HepG2 (cell line): ENCODE data around the gene JPT2. TPM values are rescaled to one million over a fixed set of nuclear protein-coding genes. Genes with fewer than 3 reads are reported as not detected.
"Not testable (repeated sequence)": the region's sequence is repeated elsewhere in the genome, so short reads cannot be mapped to it uniquely, and the experiment has no call there.

Source experiments
- ATAC-seq: fragments of 200-7000 bp; cut with Tn5 transposase; 3 replicates; pipeline ENCODE4 v1.9.1; 2020; ENCODE audit warnings: mild to moderate bottlenecking, moderate library complexity
- BruUV-seq: library from RNA; stranded (reverse); fragments of 400-500 nt; replicated peaks from 2 replicates; lab custom pipeline; 2021; lab: Mats Ljungman, UMichigan
- CTCF ChIA-PET: fragments of 300-600 bp; formaldehyde crosslinking; extraction: SDS; loops from one replicate; lab custom pipeline; 2021; ENCODE audit warnings: low total read pairs, inconsistent platforms, low intra/inter-chr PET ratio; lab: Yijun Ruan, JAX
- POLR2A ChIA-PET: fragments of 350-600 bp; sonication (Branson Sonifier 250); formaldehyde crosslinking; loops from one replicate; lab custom pipeline; 2020; ENCODE audit warnings: antibody characterized with exemption, inconsistent platforms; lab: Yijun Ruan, JAX
- DNase-seq: peaks from one replicate; pipeline ENCODE4 v3.0.0-alpha.2; 2015; ENCODE audit warnings: low spot score
- FAIRE-seq: peaks from 3 replicates; lab custom pipeline; 2011; peaks lifted over from hg19 to GRCh38; lab: Jason Lieb, UNC
- H2AFZ ChIP-seq: one replicate; pipeline ENCODE4 v1.6.1; 2011; ENCODE audit warnings: low read length, inconsistent platforms
- H3K27ac ChIP-seq: fragments of 300-600 bp; 3 replicates; pipeline ENCODE4 v1.8.0; 2011; ENCODE audit warnings: mixed run types, mild to moderate bottlenecking, mixed read lengths, low read length, inconsistent platforms; ENCODE audit not compliant: insufficient read depth; ENCODE audit errors: extremely low read length
- H3K27me3 ChIP-seq, 2 experiments: fragments of 200-600 bp in 1 of 2; 2 replicates in 1 of 2; 3 replicates in 1 of 2; pipeline versions ENCODE4 v1.6.0 to v1.8.0; 2011; ENCODE audit warnings: low read length in 2 of 2, mild to moderate bottlenecking in 2 of 2, moderate library complexity in 2 of 2, inconsistent platforms in 1 of 2; ENCODE audit not compliant: insufficient read depth in 2 of 2, control insufficient read depth in 1 of 2
- H3K36me3 ChIP-seq, 2 experiments: fragments of 200-600 bp in 1 of 2; replicated peaks in 1 of 2; 2 replicates in 1 of 2; 3 replicates in 1 of 2; pipeline versions ENCODE4 v1.5.1 to v1.8.0; 2011; ENCODE audit warnings: low read length in 2 of 2, inconsistent platforms in 1 of 2; ENCODE audit not compliant: insufficient read depth in 2 of 2, control insufficient read depth in 1 of 2
- H3K4me1 ChIP-seq: 2 replicates; pipeline ENCODE4 v1.5.1; 2012; ENCODE audit warnings: low read length, inconsistent platforms; ENCODE audit not compliant: insufficient read depth
- H3K4me2 ChIP-seq: 2 replicates; pipeline ENCODE4 v1.6.0; 2011; ENCODE audit warnings: low read depth, low read length, inconsistent platforms
- H3K4me3 ChIP-seq, 3 experiments: fragments of 200-600 bp in 1 of 3; sonication (generic), shearing (Covaris generic) in 1 of 3; replicated peaks in 1 of 3; 2 replicates each; pipeline ENCODE4 v1.5.1; 2011 to 2016; ENCODE audit warnings: low read length in 3 of 3, inconsistent platforms in 2 of 3, low read depth in 2 of 3, mild to moderate bottlenecking in 2 of 3, control low read depth in 1 of 3, mixed read lengths in 1 of 3; ENCODE audit not compliant: insufficient read depth in 1 of 3
- H3K79me2 ChIP-seq: one replicate; pipeline ENCODE4 v1.6.1; 2011; ENCODE audit warnings: low read length, inconsistent platforms; ENCODE audit not compliant: insufficient read depth
- H3K9ac ChIP-seq: 2 replicates; pipeline ENCODE4 v1.6.0; 2011; ENCODE audit warnings: mild to moderate bottlenecking, low read depth, low read length, inconsistent platforms; ENCODE audit not compliant: insufficient read depth
- H3K9me3 ChIP-seq: 2 replicates; pipeline ENCODE4 v1.5.1; 2012; ENCODE audit warnings: mild to moderate bottlenecking, low read length
- H4K20me1 ChIP-seq: 2 replicates; pipeline ENCODE4 v1.6.0; 2011; ENCODE audit warnings: inconsistent platforms, mild to moderate bottlenecking, low read length, moderate library complexity; ENCODE audit not compliant: insufficient read depth
- CEBPB ChIP-seq: IDR thresholded peaks from 2 replicates; pipeline ENCODE4 v1.6.1; 2011; ENCODE audit warnings: low read depth, low read length, improper control_type of control experiment, borderline replicate concordance
- FOXA1 ChIP-seq, 2 experiments: fragments of 450-650 bp in 1 of 2; sonication (generic) in 1 of 2; formaldehyde crosslinking in 1 of 2; IDR thresholded peaks; 2 replicates each; pipeline versions ENCODE4 v1.4.0 to v1.6.1; 2016 to 2020; ENCODE audit warnings: missing genetic modification reagents in 1 of 2
- GMEB1 ChIP-seq: sonication (generic); formaldehyde crosslinking; IDR thresholded peaks from 2 replicates; pipeline ENCODE4 v1.5.1; 2020; ENCODE audit warnings: missing genetic modification reagents, mild to moderate bottlenecking, borderline replicate concordance
- KAT7 ChIP-seq: IDR thresholded peaks from 2 replicates; pipeline ENCODE4 v1.6.1; 2018; ENCODE audit warnings: borderline replicate concordance, missing compliant biosample characterization
- NCOA2 ChIP-seq: sonication (generic); formaldehyde crosslinking; IDR thresholded peaks from 2 replicates; pipeline ENCODE4 v1.8.0; 2022; ENCODE audit warnings: inconsistent platforms
- SMAD3 ChIP-seq: sonication (generic); formaldehyde crosslinking; IDR thresholded peaks from 2 replicates; pipeline ENCODE4 v1.4.0; 2020; ENCODE audit warnings: missing genetic modification reagents
- THAP11 ChIP-seq: IDR thresholded peaks from 2 replicates; pipeline ENCODE4 v1.6.1; 2016; ENCODE audit warnings: missing biosample characterization, missing genetic modification reagents
- ZSCAN30 ChIP-seq: sonication (generic); formaldehyde crosslinking; IDR thresholded peaks from 2 replicates; pipeline ENCODE4 v1.5.0; 2020; ENCODE audit warnings: mild to moderate bottlenecking, missing genetic modification reagents
- WGBS: methylation state at CpG from one replicate; pipeline ENCODE4 v1.1.6; 2017; ENCODE audit warnings: low lambda C conversion rate; 5-methylcytosine and 5-hydroxymethylcytosine counted together
- in situ Hi-C: cut with HindIII; loops from 2 replicates; pipeline ENCODE4 v1.10.0; 2017; ENCODE audit warnings: low pct_unique_long_range_greater_than_20kb; ENCODE audit not compliant: extremely low pct_ligation_motif_present
- intact Hi-C: fragments of 100-400 bp; cut with micrococcal nuclease; formaldehyde crosslinking; loops from one replicate; pipeline ENCODE4 v1.10.0; 2022; ENCODE audit not compliant: unreplicated experiment
- polyA plus RNA-seq, 8 experiments: library from polyadenylated mRNA; depleted of rRNA in 3 of 8; stranded (reverse) in 7 of 8; unstranded in 1 of 8; fragments of >200 nt; fragmentation: Illumina TruSeq in 4 of 8; extraction: Trizol in 4 of 8; gene quantifications; 2 replicates each; pipeline versions ENCODE4 v1.2.1 to v1.2.3, GENCODE V29; 2011 to 2016; ENCODE audit warnings: low read depth in 4 of 8, missing spikeins in 1 of 8, mixed read lengths in 1 of 8; ENCODE audit not compliant: insufficient read depth in 1 of 8
- total RNA-seq, 5 experiments: library from RNA; depleted of rRNA; stranded (reverse); fragments of >200 nt; fragmentation: Illumina TruSeq; extraction: Trizol; gene quantifications; 2 replicates each; pipeline ENCODE4 v1.2.3, GENCODE V29; 2016; ENCODE audit warnings: low read depth in 1 of 5
- TF ChIP-seq, protein P1 (sequence below): IDR thresholded peaks from 2 replicates; pipeline ENCODE4 v1.6.1; 2016; ENCODE audit warnings: low read depth, borderline replicate concordance
- TF ChIP-seq, protein P2 (sequence below): IDR thresholded peaks from 2 replicates; pipeline ENCODE4 v1.6.1; 2016; ENCODE audit warnings: mild to moderate bottlenecking

The JPT2 gene
- total and polyA plus RNA-seq, 2 of the 13 experiments (the other 11 are each of a cell fraction or from before 2014, with no cell fraction given): 53.5 to 89.4 TPM

GRCh38 chr16:1718236-1718635, 40.2 kb downstream of the JPT2 start:
- DNase-seq, H3K9me3 ChIP-seq, CTCF ChIA-PET, H3K27me3 ChIP-seq, H4K20me1 ChIP-seq, in situ Hi-C loops, H3K27ac ChIP-seq, FAIRE-seq, intact Hi-C loops, ATAC-seq, BruUV-seq, H3K4me2 ChIP-seq, H3K4me3 ChIP-seq, H2AFZ ChIP-seq, H3K9ac ChIP-seq, H3K36me3 ChIP-seq, POLR2A ChIA-PET: not testable (repeated sequence)
- Histone ChIP-seq H3K79me2 (peaks cover 37% of the 10 kb centered on the region), H3K4me1 (peaks cover 43% of the 10 kb centered on the region)
- 98% methylated on average over 10 of the region's 10 CpGs for WGBS

- Histone ChIP-seq H3K9ac (0 out of 2 replicates have a peak overlapping the region, but pooled peaks have one; percentile 21), H3K4me2 (peak overlapping the region; percentile 23; the same call in 1 of the 2 replicates), H3K79me2 (peaks cover 27% of the 10 kb centered on the region), H3K27ac (peak overlapping the region; percentile 35), H3K4me1 (peaks cover 52% of the 10 kb centered on the region), H4K20me1 (peaks cover 17% of the 10 kb centered on the region)
- BruUV-seq; intact Hi-C loops; in situ Hi-C loops; H3K4me3 ChIP-seq; H3K36me3 ChIP-seq; CTCF ChIA-PET; FAIRE-seq; H2AFZ ChIP-seq; H3K9me3 ChIP-seq; H3K27me3 ChIP-seq; TF ChIP-seq FOXA1 (IDR thresholded peaks at IDR 0.05): not testable (repeated sequence)
- peak; percentile 77 for ATAC-seq
- POLR2A ChIA-PET: interaction anchor here (1.1 to 1.4 kb wide), 2 partner anchors 9 to 42 kb away, joined by 3 to 4 read pairs; no protein-coding TSS in a partner anchor
- WGBS: 58% methylated on average over 11 of the region's 12 CpGs
- peak; percentile 77 for DNase-seq
- TF ChIP-seq ZSCAN30: peak; percentile 98; the same call in 1 of the 2 replicates
- TF ChIP-seq GMEB1 (CRISPR knock-in tag): peak; percentile 45; the same call in 1 of the 2 replicates
- peak; percentile 34; the same call in 1 of the 2 replicates for TF ChIP-seq THAP11
- TF ChIP-seq SMAD3 (CRISPR knock-in tag): peak; percentile 63; the same call in 1 of the 2 replicates
- TF ChIP-seq, protein P1, sequence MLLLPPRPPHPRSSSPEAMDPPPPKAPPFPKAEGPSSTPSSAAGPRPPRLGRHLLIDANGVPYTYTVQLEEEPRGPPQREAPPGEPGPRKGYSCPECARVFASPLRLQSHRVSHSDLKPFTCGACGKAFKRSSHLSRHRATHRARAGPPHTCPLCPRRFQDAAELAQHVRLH (CRISPR knock-in tag): 0 out of 2 replicates have a peak, but pooled peaks have one; percentile 21
- TF ChIP-seq NCOA2 (CRISPR knock-in tag): peak; percentile 61
- peak; percentile 67; the same call in 1 of the 2 replicates for TF ChIP-seq CEBPB
- TF ChIP-seq KAT7 (CRISPR knock-in tag): peak; percentile 52; the same call in 1 of the 2 replicates
- peak; percentile 68; the same call in 1 of the 2 replicates for TF ChIP-seq FOXA1 (CRISPR knock-in tag; IDR thresholded peaks at IDR 0.05)
- TF ChIP-seq, protein P2, sequence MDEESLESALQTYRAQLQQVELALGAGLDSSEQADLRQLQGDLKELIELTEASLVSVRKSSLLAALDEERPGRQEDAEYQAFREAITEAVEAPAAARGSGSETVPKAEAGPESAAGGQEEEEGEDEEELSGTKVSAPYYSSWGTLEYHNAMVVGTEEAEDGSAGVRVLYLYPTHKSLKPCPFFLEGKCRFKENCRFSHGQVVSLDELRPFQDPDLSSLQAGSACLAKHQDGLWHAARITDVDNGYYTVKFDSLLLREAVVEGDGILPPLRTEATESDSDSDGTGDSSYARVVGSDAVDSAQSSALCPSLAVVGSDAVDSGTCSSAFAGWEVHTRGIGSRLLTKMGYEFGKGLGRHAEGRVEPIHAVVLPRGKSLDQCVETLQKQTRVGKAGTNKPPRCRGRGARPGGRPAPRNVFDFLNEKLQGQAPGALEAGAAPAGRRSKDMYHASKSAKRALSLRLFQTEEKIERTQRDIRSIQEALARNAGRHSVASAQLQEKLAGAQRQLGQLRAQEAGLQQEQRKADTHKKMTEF (CRISPR knock-in tag): peak; percentile 76; the same call in 1 of the 2 replicates
These were observed 41.6 kb downstream of the JPT2 start for GRCh38 chr16:1719559-1720229.
